Activated naive CD4-positive, alpha-beta T cell treated with anti-CD3 and anti-CD28 coated beads, Interleukin-2, amount 10 ng/mL, durations not matched to agents 7 days and 5 days (primary cell): ENCODE measurements around the gene SLC7A14.

Experiments used
- CTCF ChIA-PET: fragments of 350-600 bp; sonication (Branson Sonifier 250); formaldehyde crosslinking; loops from one replicate; lab custom pipeline; 2021; ENCODE audit warnings: antibody characterized with exemption; lab: Charles Lee
- DNase-seq: peaks from one replicate; pipeline ENCODE4 v3.0.0-alpha.2; 2020
- H3K27ac Mint-ChIP-seq: one replicate; pipeline ENCODE4 v1.8.0; 2021; ENCODE audit warnings: mild to moderate bottlenecking, moderate library complexity, mixed read lengths
- H3K27me3 Mint-ChIP-seq: one replicate; pipeline ENCODE4 v1.8.0; 2021; ENCODE audit warnings: mild to moderate bottlenecking, mixed read lengths
- H3K36me3 Mint-ChIP-seq: one replicate; pipeline ENCODE4 v1.8.0; 2021; ENCODE audit warnings: mixed read lengths
- H3K4me1 Mint-ChIP-seq: one replicate; pipeline ENCODE4 v1.8.0; 2021; ENCODE audit warnings: mixed read lengths
- H3K4me3 Mint-ChIP-seq: one replicate; pipeline ENCODE4 v1.8.0; 2021; ENCODE audit warnings: mild to moderate bottlenecking, moderate library complexity, mixed read lengths
- H3K9me3 Mint-ChIP-seq: one replicate; pipeline ENCODE4 v1.8.0; 2021; ENCODE audit warnings: mixed read lengths

The SLC7A14 gene

GRCh38 chr3:170566413-170566812 lies 19.5 kb downstream of the SLC7A14 start:
- Mint-ChIP-seq H3K27ac (no peak overlapping the region), H3K36me3 (no peaks in the 10 kb centered on the region), H3K9me3 (no peaks in the 10 kb centered on the region), H3K4me1 (peaks cover 14% of the 10 kb centered on the region), H3K27me3 (no peaks in the 10 kb centered on the region), H3K4me3 (no peak overlapping the region)
- CTCF ChIA-PET, result interaction anchor here (1.5 kb wide), 1 partner anchor 152 kb away, joined by 5 read pairs; no protein-coding TSS in a partner anchor
- no peak for DNase-seq

GRCh38 chr3:170565495-170565894 lies 20.4 kb downstream of the SLC7A14 start:
- Mint-ChIP-seq H3K4me1 (peaks cover 17% of the 10 kb centered on the region), H3K9me3 (no peaks in the 10 kb centered on the region), H3K27me3 (no peaks in the 10 kb centered on the region), H3K27ac (no peak overlapping the region), H3K4me3 (no peak overlapping the region), H3K36me3 (no peaks in the 10 kb centered on the region)
- CTCF ChIA-PET, result interaction anchor here (1.5 kb wide), 1 partner anchor 151 kb away, joined by 5 read pairs; no protein-coding TSS in a partner anchor
- no peak for DNase-seq

GRCh38 chr3:170564664-170565063 lies 21.2 kb downstream of the SLC7A14 start:
- H3K36me3 Mint-ChIP-seq, result no peaks in the 10 kb centered on the region
- H3K27ac Mint-ChIP-seq, result no peak overlapping the region
- H3K27me3 Mint-ChIP-seq, result no peaks in the 10 kb centered on the region
- CTCF ChIA-PET, result no interaction called here
- H3K4me3 Mint-ChIP-seq, result no peak overlapping the region
- H3K4me1 Mint-ChIP-seq, result peaks cover 17% of the 10 kb centered on the region
- DNase-seq, result no peak
- H3K9me3 Mint-ChIP-seq, result no peaks in the 10 kb centered on the region

GRCh38 chr3:170563712-170564423 lies 22.0 kb downstream of the SLC7A14 start:
- H3K9me3 Mint-ChIP-seq, result no peaks in the 10 kb centered on the region
- H3K4me3 Mint-ChIP-seq, result no peak overlapping the region
- DNase-seq, result no peak
- H3K27ac Mint-ChIP-seq, result no peak overlapping the region
- CTCF ChIA-PET, result interaction anchor here (0.6 kb wide), 1 partner anchor 312 kb away, joined by 3 read pairs; no protein-coding TSS in a partner anchor
- H3K4me1 Mint-ChIP-seq, result peaks cover 17% of the 10 kb centered on the region
- no peaks in the 10 kb centered on the region for H3K27me3 Mint-ChIP-seq
- no peaks in the 10 kb centered on the region for H3K36me3 Mint-ChIP-seq

GRCh38 chr3:170562080-170562479 lies 23.8 kb downstream of the SLC7A14 start:
- Mint-ChIP-seq H3K27me3 (no peaks in the 10 kb centered on the region), H3K4me3 (no peak overlapping the region), H3K36me3 (no peaks in the 10 kb centered on the region), H3K9me3 (no peaks in the 10 kb centered on the region), H3K4me1 (peaks cover 17% of the 10 kb centered on the region), H3K27ac (no peak overlapping the region)
- CTCF ChIA-PET, result interaction anchor here (0.6 kb wide), 1 partner anchor 241 kb away, joined by 3 read pairs; no protein-coding TSS in a partner anchor
- DNase-seq, result no peak

GRCh38 chr3:170560717-170561382 lies 25.0 kb downstream of the SLC7A14 start:
- DNase-seq, result no peak
- H3K27ac Mint-ChIP-seq, result no peak overlapping the region
- CTCF ChIA-PET, result no interaction called here
- no peaks in the 10 kb centered on the region for H3K36me3 Mint-ChIP-seq
- H3K27me3 Mint-ChIP-seq, result no peaks in the 10 kb centered on the region
- no peaks in the 10 kb centered on the region for H3K9me3 Mint-ChIP-seq
- H3K4me3 Mint-ChIP-seq, result no peak overlapping the region
- H3K4me1 Mint-ChIP-seq, result peaks cover 17% of the 10 kb centered on the region

GRCh38 chr3:170560296-170560695 lies 25.6 kb downstream of the SLC7A14 start:
- peaks cover 17% of the 10 kb centered on the region for H3K4me1 Mint-ChIP-seq
- no peak overlapping the region for H3K27ac Mint-ChIP-seq
- H3K27me3 Mint-ChIP-seq, result no peaks in the 10 kb centered on the region
- no peaks in the 10 kb centered on the region for H3K9me3 Mint-ChIP-seq
- CTCF ChIA-PET, result no interaction called here
- no peaks in the 10 kb centered on the region for H3K36me3 Mint-ChIP-seq
- no peak for DNase-seq
- no peak overlapping the region for H3K4me3 Mint-ChIP-seq

GRCh38 chr3:170558427-170558826 lies 27.4 kb downstream of the SLC7A14 start:
- Mint-ChIP-seq H3K27ac (no peak overlapping the region), H3K36me3 (no peaks in the 10 kb centered on the region), H3K4me3 (no peak overlapping the region), H3K27me3 (no peaks in the 10 kb centered on the region), H3K9me3 (no peaks in the 10 kb centered on the region), H3K4me1 (peaks cover 3% of the 10 kb centered on the region)
- DNase-seq, result no peak
- CTCF ChIA-PET, result no interaction called here

GRCh38 chr3:170555329-170555728 lies 30.5 kb downstream of the SLC7A14 start:
- DNase-seq, result no peak
- H3K4me1 Mint-ChIP-seq, result no peaks in the 10 kb centered on the region
- H3K27ac Mint-ChIP-seq, result no peak overlapping the region
- CTCF ChIA-PET, result no interaction called here
- no peaks in the 10 kb centered on the region for H3K36me3 Mint-ChIP-seq
- no peaks in the 10 kb centered on the region for H3K27me3 Mint-ChIP-seq
- no peaks in the 10 kb centered on the region for H3K9me3 Mint-ChIP-seq
- H3K4me3 Mint-ChIP-seq, result no peak overlapping the region

- CTCF ChIA-PET, result no interaction called here
Observed at GRCh38 chr3:170553788-170554757, 31.8 kb downstream of the SLC7A14 start.

GRCh38 chr3:170551252-170551651 lies 34.6 kb downstream of the SLC7A14 start:
- H3K27me3 Mint-ChIP-seq, result peaks cover 6% of the 10 kb centered on the region
- no peak for DNase-seq
- no peaks in the 10 kb centered on the region for H3K4me1 Mint-ChIP-seq

More at GRCh38 chr3:170553788-170554757, 31.8 kb downstream of the SLC7A14 start:
- Mint-ChIP-seq H3K4me1 (no peaks in the 10 kb centered on the region), H3K36me3 (no peaks in the 10 kb centered on the region), H3K27me3 (no peaks in the 10 kb centered on the region), H3K9me3 (no peaks in the 10 kb centered on the region), H3K27ac (no peak overlapping the region), H3K4me3 (no peak overlapping the region)
- DNase-seq, result no peak

GRCh38 chr3:170542704-170543103 lies 43.2 kb downstream of the SLC7A14 start:
- CTCF ChIA-PET, result no interaction called here
- no peak for DNase-seq

More at GRCh38 chr3:170551252-170551651, 34.6 kb downstream of the SLC7A14 start:
- H3K27ac Mint-ChIP-seq, result no peak overlapping the region
- no peaks in the 10 kb centered on the region for H3K36me3 Mint-ChIP-seq
- no peaks in the 10 kb centered on the region for H3K9me3 Mint-ChIP-seq
- CTCF ChIA-PET, result no interaction called here
- no peak overlapping the region for H3K4me3 Mint-ChIP-seq

GRCh38 chr3:170539897-170540296 lies 46.0 kb downstream of the SLC7A14 start:
- CTCF ChIA-PET, result interaction anchor here (0.7 kb wide), 1 partner anchor 214 kb away, joined by 4 read pairs; no protein-coding TSS in a partner anchor
- H3K27ac Mint-ChIP-seq, result no peak overlapping the region
- no peak for DNase-seq
- no peaks in the 10 kb centered on the region for H3K9me3 Mint-ChIP-seq
- H3K27me3 Mint-ChIP-seq, result peaks cover 16% of the 10 kb centered on the region
- no peaks in the 10 kb centered on the region for H3K4me1 Mint-ChIP-seq
- no peaks in the 10 kb centered on the region for H3K36me3 Mint-ChIP-seq
- no peak overlapping the region for H3K4me3 Mint-ChIP-seq

More at GRCh38 chr3:170542704-170543103, 43.2 kb downstream of the SLC7A14 start:
- no peak overlapping the region for H3K27ac Mint-ChIP-seq
- H3K4me1 Mint-ChIP-seq, result no peaks in the 10 kb centered on the region
- H3K9me3 Mint-ChIP-seq, result no peaks in the 10 kb centered on the region
- no peaks in the 10 kb centered on the region for H3K36me3 Mint-ChIP-seq
- H3K4me3 Mint-ChIP-seq, result no peak overlapping the region
- peaks cover 23% of the 10 kb centered on the region for H3K27me3 Mint-ChIP-seq

GRCh38 chr3:170536712-170537111 lies 49.2 kb downstream of the SLC7A14 start:
- Mint-ChIP-seq H3K36me3 (no peaks in the 10 kb centered on the region), H3K27ac (no peak overlapping the region), H3K27me3 (peaks cover 10% of the 10 kb centered on the region), H3K9me3 (no peaks in the 10 kb centered on the region), H3K4me1 (no peaks in the 10 kb centered on the region), H3K4me3 (no peak overlapping the region)
- no peak for DNase-seq
- CTCF ChIA-PET, result no interaction called here
